Ovary (tissue), 9 donors: ENCODE measurements around the gene SMURF1. TPM values are rescaled to one million over a fixed set of nuclear protein-coding genes. Genes with fewer than 3 reads are reported as not detected.

ENCODE experiments used
- DNase-seq, 5 donors: peaks; one replicate each; pipeline ENCODE4 v3.0.0-alpha.2; 2019 to 2020
- H3K27ac ChIP-seq, 2 donors: fragments of 200-600 bp; one replicate each; pipeline versions ENCODE4 v1.5.1 to v1.8.0; 2019 to 2022
- H3K27me3 ChIP-seq: fragments of 200-600 bp; one replicate; pipeline ENCODE4 v1.8.0; 2022
- H3K36me3 ChIP-seq: fragments of 200-600 bp; sonication (generic); one replicate; pipeline ENCODE4 v1.5.1; 2019
- H3K4me1 ChIP-seq: one replicate; pipeline ENCODE4 v1.8.1; 2013; ENCODE audit warnings: mild to moderate bottlenecking, moderate library complexity; ENCODE audit not compliant: insufficient read depth
- H3K4me3 ChIP-seq: fragments of 200-600 bp; sonication (generic); one replicate; pipeline ENCODE4 v1.5.1; 2017
- H3K9me3 ChIP-seq, 2 donors: fragments of 200-600 bp in 1 of 2; sonication (generic) in 1 of 2; one replicate each; pipeline versions ENCODE4 v1.5.1 to v1.8.1; 2013 to 2019; ENCODE audit warnings: mild to moderate bottlenecking in 1 of 2, moderate library complexity in 1 of 2
- CTCF ChIP-seq, 3 donors: fragments of 450-650 bp in 2 of 3; fragments of 200-600 bp in 1 of 3; IDR thresholded peaks; one replicate each; pipeline versions ENCODE4 v1.5.1 to v1.8.0; 2016 to 2022; ENCODE audit warnings: antibody characterized with exemption in 3 of 3, mild to moderate bottlenecking in 1 of 3
- EP300 ChIP-seq: sonication (generic); formaldehyde crosslinking; IDR thresholded peaks from one replicate; pipeline ENCODE4 v1.6.1; 2017; ENCODE audit warnings: antibody characterized with exemption
- POLR2A ChIP-seq: fragments of 450-650 bp; IDR thresholded peaks from one replicate; pipeline ENCODE4 v1.6.1; 2017; ENCODE audit warnings: antibody characterized with exemption, mild to moderate bottlenecking, moderate library complexity
- WGBS, 3 donors: extraction: QIAGEN DNeasy Blood & Tissue Kit in 1 of 3; methylation state at CpG; one replicate each; pipeline versions ENCODE4 v1.1.5 to v1.1.7; 2013 to 2017; 5-methylcytosine and 5-hydroxymethylcytosine counted together
- intact Hi-C, 4 donors: fragments of 100-400 bp; cut with DNase I; formaldehyde crosslinking; loops; one replicate each; pipeline versions ENCODE4 v1.11.0 to v1.15.1; 2022 to 2023
- polyA plus RNA-seq, 2 donors: library from polyadenylated mRNA; stranded (reverse); fragments of 200-250 nt in 1 of 2; fragments of 350-450 nt in 1 of 2; fragmentation: Illumina TruSeq in 1 of 2; extraction: RNeasy Lipid Tissue Mini Kit (QIAGEN cat#74804) in 1 of 2; gene quantifications; one replicate each; pipeline ENCODE4 v1.2.3, GENCODE V29; 2013 to 2014
- total RNA-seq, 7 donors: library from RNA; depleted of rRNA in 2 of 7; stranded (reverse); fragments of >200 nt in 2 of 7; fragmentation: NEBNext Ultra II Directional in 3 of 7; extraction: Animal tissue kit (Norgen Biotek cat#: 25700) in 3 of 7; gene quantifications; one replicate each; pipeline versions ENCODE4 v1.1.0 to v1.2.4, GENCODE V29; 2016 to 2023
- donor health status: DM: no; HTN: no; CAD: no; lungs with moderate emphysema.
- donor health status: DM: no; HTN: no; CAD: no.
- donor health status: Bipolar disorder and iron deficiency.
- donor health status: DM: yes; HTN: yes; CAD: no.
- donor health status: DM: no; HTN: no; CAD: no.
- donor health status: DM: yes; HTN: yes; CAD: no.

Gene SMURF1
- total and polyA plus RNA-seq, 9 donors: 15.1 to 40.3 (median 27.2) TPM

GRCh38 chr7:99124751-99125504 lies 19.0 kb downstream of the SMURF1 start:
- WGBS, 3 donors: 89 to 92% (median 90%) methylated on average over 3 of the region's 3 CpGs
- TF ChIP-seq CTCF (IDR thresholded peaks at IDR 0.05) (no peak), POLR2A (no peak), EP300 (no peak)
- Histone ChIP-seq H3K4me3 (no peak overlapping the region), H3K9me3 (no peaks in the 10 kb centered on the region), H3K27me3 (no peaks in the 10 kb centered on the region), H3K4me1 (peaks cover 16% of the 10 kb centered on the region), H3K27ac (no peak overlapping the region), H3K36me3 (no peaks in the 10 kb centered on the region)
- intact Hi-C loops: no loop called here
- DNase-seq: no peak

- peaks cover 19% of the 10 kb centered on the region for H3K4me1 ChIP-seq
- H3K27me3 ChIP-seq: no peaks in the 10 kb centered on the region
- H3K27ac ChIP-seq: peak overlapping the region in 1 of 2 donors; percentile 9
- intact Hi-C loops: no loop called here
- H3K36me3 ChIP-seq: no peaks in the 10 kb centered on the region
- H3K4me3 ChIP-seq: no peak overlapping the region
- H3K9me3 ChIP-seq: no peaks in the 10 kb centered on the region
- WGBS, 3 donors: 78 to 83% (median 83%) methylated on average over 4 of the region's 4 CpGs
- no peak for TF ChIP-seq CTCF (IDR thresholded peaks at IDR 0.05)
- TF ChIP-seq POLR2A: no peak
- TF ChIP-seq EP300: no peak
- no peak for DNase-seq
Measured at GRCh38 chr7:99124236-99124635, 19.7 kb downstream of the SMURF1 start.

GRCh38 chr7:99123571-99124033 lies 20.3 kb downstream of the SMURF1 start:
- peaks cover 21% of the 10 kb centered on the region for H3K4me1 ChIP-seq
- 3 to 5% (median 3%) methylated on average over 1 of the region's 1 CpG for WGBS, 3 donors

GRCh38 chr7:99122762-99123161 lies 21.1 kb downstream of the SMURF1 start:
- H3K27ac ChIP-seq: no peak overlapping the region
- 83 to 87% (median 84%) methylated on average over 6 of the region's 6 CpGs for WGBS, 3 donors
- TF ChIP-seq CTCF (IDR thresholded peaks at IDR 0.05) (no peak), EP300 (no peak), POLR2A (no peak)
- no peaks in the 10 kb centered on the region for H3K27me3 ChIP-seq
- DNase-seq: no peak
- H3K36me3 ChIP-seq: no peaks in the 10 kb centered on the region
- no peak overlapping the region for H3K4me3 ChIP-seq
- no peaks in the 10 kb centered on the region for H3K9me3 ChIP-seq
- peaks cover 21% of the 10 kb centered on the region for H3K4me1 ChIP-seq
- intact Hi-C loops: no loop called here

More at GRCh38 chr7:99123571-99124033, 20.3 kb downstream of the SMURF1 start:
- H3K27ac ChIP-seq: peak overlapping the region in 1 of 2 donors; percentile 9
- peak in 1 of 5 donors; percentile 42 for DNase-seq
- no peak overlapping the region for H3K4me3 ChIP-seq
- no peaks in the 10 kb centered on the region for H3K9me3 ChIP-seq
- intact Hi-C loops: no loop called here
- H3K36me3 ChIP-seq: no peaks in the 10 kb centered on the region
- no peaks in the 10 kb centered on the region for H3K27me3 ChIP-seq
- no peak for TF ChIP-seq POLR2A
- TF ChIP-seq CTCF (IDR thresholded peaks at IDR 0.05): no peak
- TF ChIP-seq EP300: no peak
